Measurements from ENCODE around the gene NTM.

The NTM gene

DNA sequence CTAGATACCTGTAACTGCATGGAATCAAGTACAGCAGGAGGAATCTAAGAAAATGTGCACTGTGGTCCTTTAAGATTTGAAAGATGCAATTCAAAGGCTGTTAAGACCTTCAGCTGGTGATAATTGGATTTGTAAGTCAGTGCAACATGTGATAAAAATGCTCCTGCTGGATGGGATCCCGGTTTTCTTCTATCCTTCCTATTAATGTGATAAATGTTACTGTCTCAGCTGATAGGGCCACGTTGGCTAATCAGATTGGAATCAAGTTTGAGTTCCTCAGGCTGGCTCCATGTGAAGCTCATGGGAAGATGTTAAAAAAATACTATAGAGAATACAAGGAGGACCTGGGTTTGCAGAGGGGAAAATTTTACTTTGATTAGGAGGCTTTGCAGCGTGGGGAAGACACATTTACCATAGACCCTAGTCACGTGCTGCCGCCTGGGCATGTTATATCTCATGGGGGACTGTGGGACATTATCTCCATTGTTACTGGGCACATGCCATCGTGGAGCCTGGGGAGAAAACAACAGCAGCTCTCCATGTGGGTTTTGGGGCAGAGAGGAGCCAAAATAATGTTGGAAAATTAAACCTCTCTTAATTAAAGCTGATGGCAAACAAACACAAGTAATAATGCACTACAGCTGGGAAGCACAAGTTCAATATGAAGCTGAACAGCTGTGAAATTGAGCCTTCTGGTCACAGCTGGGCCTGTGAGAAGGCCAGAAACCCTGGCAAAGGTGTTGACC is 652.5 kb downstream of the NTM start:
- Histone ChIP-seq H3K4me1 (ENCODE audit: control insufficient read depth, insufficient read depth, low read length) (no peaks in the 10 kb centered on the region), H3K4me3 (ENCODE audit: low read depth, low read length) (no peak overlapping the region), H3K36me3 (ENCODE audit: control insufficient read depth, insufficient read depth, low read length) (no peaks in the 10 kb centered on the region), H3K9me3 (ENCODE audit: control insufficient read depth, insufficient read depth, low read length) (no peaks in the 10 kb centered on the region), H3K9ac (ENCODE audit: low read depth, low read length) (no peak overlapping the region), H3K27me3 (ENCODE audit: control insufficient read depth, insufficient read depth, low read length) (no peaks in the 10 kb centered on the region)

DNA sequence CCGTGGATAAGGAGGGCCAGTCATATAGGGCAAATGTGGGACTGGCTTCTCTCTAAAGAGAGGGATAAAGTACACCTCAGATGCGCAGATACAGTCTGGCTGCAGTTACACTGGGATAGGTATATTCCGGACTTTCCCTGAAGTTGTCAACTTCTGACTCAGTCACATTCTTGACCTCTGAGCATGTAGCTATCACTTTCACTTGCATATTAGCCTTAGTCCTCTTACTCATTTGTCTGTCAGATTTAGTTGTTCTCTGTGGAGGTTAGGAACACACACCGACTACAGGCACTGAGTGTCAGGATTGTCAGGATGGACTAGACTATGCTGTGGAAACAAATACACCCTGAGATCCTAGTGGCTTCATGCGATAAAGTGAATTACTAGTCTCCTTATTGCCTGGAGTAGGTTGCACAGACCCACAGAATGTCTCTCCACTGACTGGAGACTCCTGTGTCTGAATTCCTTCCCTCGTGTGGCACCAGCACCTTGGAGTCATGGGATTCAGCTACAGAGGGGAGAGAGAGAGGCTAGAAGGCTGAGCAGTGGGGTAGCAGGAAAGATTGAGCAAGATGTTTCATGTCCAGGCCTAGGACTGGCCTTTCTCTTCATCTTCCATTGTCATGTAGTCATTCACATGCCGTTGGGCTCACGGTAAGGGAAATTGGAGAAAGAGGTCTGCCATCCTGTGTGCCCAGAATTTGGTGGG is 654.3 kb downstream of the NTM start:
- Histone ChIP-seq H3K9me3 (ENCODE audit: control insufficient read depth, insufficient read depth, low read length) (no peaks in the 10 kb centered on the region), H3K27me3 (ENCODE audit: control insufficient read depth, insufficient read depth, low read length) (no peaks in the 10 kb centered on the region), H3K36me3 (ENCODE audit: control insufficient read depth, insufficient read depth, low read length) (no peaks in the 10 kb centered on the region), H3K9ac (ENCODE audit: low read depth, low read length) (no peak overlapping the region), H3K4me3 (ENCODE audit: low read depth, low read length) (no peak overlapping the region), H3K4me1 (ENCODE audit: control insufficient read depth, insufficient read depth, low read length) (no peaks in the 10 kb centered on the region)

DNA sequence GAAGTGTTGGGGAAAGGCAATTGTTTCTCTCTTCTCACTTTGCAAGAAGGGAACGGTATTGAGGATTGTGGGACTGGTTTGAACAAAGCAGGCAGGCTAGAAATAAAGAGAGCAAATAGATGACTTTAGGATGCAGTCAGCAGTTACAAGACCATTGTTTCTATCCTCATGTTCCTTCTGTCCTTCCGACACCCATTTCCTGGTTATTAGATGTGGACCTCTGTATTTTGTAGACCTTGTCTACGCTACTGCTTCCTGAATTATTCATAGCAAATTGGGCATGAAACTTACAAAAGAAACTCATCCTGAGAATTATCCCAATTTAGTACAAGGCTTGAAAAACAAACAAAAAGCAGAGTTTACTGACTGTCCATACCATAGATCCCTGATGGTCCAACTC is 656.3 kb downstream of the NTM start:
- Histone ChIP-seq H3K4me1 (ENCODE audit: control insufficient read depth, insufficient read depth, low read length) (no peaks in the 10 kb centered on the region), H3K27me3 (ENCODE audit: control insufficient read depth, insufficient read depth, low read length) (no peaks in the 10 kb centered on the region), H3K9ac (ENCODE audit: low read depth, low read length) (no peak overlapping the region), H3K36me3 (ENCODE audit: control insufficient read depth, insufficient read depth, low read length) (no peaks in the 10 kb centered on the region), H3K4me3 (ENCODE audit: low read depth, low read length) (no peak overlapping the region), H3K9me3 (ENCODE audit: control insufficient read depth, insufficient read depth, low read length) (no peaks in the 10 kb centered on the region)

DNA sequence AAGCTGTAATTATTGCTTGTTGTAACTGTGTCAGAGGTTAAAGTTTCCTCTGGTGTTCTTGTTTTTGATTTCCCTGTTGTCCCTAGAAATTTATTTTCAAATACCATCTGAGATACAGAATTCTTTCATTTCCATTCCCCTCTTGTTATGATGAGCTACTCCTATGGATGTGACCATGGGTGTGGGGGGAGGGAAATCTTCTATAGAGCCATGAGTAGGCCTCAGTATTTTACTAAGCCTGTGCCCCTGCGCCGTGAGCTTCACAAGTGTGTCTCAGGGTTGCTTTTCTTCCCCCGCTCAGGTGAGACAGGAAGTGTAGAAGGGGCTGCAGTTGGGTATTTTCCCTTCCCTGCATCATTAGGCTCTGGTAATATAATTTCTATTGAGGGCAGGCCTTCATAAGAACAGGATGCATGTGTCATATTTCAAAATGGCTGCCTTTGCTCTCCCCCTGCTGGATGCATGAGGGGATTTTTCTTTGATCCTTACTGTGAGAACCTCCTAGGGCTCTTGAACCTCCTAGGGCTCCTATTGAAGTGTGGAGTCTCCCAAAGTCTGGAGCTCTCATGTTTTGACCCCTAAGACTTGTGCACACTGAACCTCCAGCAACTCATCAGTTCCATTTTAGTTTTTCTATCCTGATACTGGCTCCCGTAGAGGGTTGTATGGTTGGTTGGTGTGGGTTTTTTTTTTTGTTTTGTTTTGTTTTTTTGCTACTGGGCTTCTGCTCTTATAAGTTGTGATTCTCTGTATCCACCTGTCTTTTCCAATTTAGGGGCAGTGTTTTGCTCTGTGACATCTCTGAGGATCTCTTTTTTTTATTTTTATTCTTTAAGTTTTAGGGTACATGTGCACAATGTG is 658.2 kb downstream of the NTM start:
- H3K27me3 ChIP-seq (ENCODE audit: control insufficient read depth, insufficient read depth, low read length): no peaks in the 10 kb centered on the region
- no peaks in the 10 kb centered on the region for H3K36me3 ChIP-seq (ENCODE audit: control insufficient read depth, insufficient read depth, low read length)
- H3K9me3 ChIP-seq (ENCODE audit: control insufficient read depth, insufficient read depth, low read length): no peaks in the 10 kb centered on the region
- H3K4me1 ChIP-seq (ENCODE audit: control insufficient read depth, insufficient read depth, low read length): no peaks in the 10 kb centered on the region
- H3K9ac ChIP-seq (ENCODE audit: low read depth, low read length): no peak overlapping the region
- H3K4me3 ChIP-seq (ENCODE audit: low read depth, low read length): no peak overlapping the region

DNA sequence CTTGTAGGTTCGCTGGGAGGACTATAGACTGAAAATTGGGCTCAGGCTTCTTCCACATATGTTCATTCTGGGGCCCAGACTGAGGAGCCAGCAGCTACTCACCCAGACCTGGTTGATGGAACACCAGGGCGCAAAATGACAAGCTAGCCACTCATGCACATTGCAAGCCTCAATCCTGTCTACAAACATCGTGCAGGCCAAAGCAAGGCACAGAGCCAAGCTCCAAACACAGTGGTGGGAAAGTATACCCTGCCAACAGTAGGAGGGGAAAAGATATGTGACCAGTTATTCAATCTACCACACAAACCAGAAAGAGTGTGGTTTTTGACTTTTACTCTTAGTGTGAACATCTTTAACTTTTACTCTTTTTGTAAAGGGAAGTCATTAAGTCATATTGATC is 660.5 kb downstream of the NTM start:
- H3K4me1 ChIP-seq (ENCODE audit: control insufficient read depth, insufficient read depth, low read length): no peaks in the 10 kb centered on the region
- no peaks in the 10 kb centered on the region for H3K9me3 ChIP-seq (ENCODE audit: control insufficient read depth, insufficient read depth, low read length)
- no peak overlapping the region for H3K9ac ChIP-seq (ENCODE audit: low read depth, low read length)
- no peak overlapping the region for H3K4me3 ChIP-seq (ENCODE audit: low read depth, low read length)
- H3K36me3 ChIP-seq (ENCODE audit: control insufficient read depth, insufficient read depth, low read length): no peaks in the 10 kb centered on the region
- H3K27me3 ChIP-seq (ENCODE audit: control insufficient read depth, insufficient read depth, low read length): no peaks in the 10 kb centered on the region

DNA sequence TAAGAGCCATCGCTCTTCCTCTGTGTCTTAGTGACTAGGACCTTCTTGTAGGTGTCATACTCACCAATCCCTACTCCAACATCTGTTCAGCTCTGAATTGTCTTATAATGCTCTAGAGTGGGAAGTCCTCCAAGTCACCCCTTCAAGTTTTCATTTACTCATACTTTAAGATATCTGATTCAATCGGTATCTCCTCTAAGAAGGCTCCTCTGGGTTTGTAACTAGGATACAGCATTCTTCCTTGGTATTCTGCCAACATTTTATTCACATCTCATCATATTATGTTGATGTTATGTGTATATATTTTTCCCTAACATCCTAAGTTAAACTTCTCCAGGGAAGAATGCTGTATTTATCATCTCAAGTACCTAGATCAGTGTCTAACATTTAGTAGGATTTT is 662.1 kb downstream of the NTM start:
- Histone ChIP-seq H3K9me3 (ENCODE audit: control insufficient read depth, insufficient read depth, low read length) (no peaks in the 10 kb centered on the region), H3K27me3 (ENCODE audit: control insufficient read depth, insufficient read depth, low read length) (no peaks in the 10 kb centered on the region), H3K4me3 (ENCODE audit: low read depth, low read length) (no peak overlapping the region), H3K36me3 (ENCODE audit: control insufficient read depth, insufficient read depth, low read length) (no peaks in the 10 kb centered on the region), H3K9ac (ENCODE audit: low read depth, low read length) (no peak overlapping the region), H3K4me1 (ENCODE audit: control insufficient read depth, insufficient read depth, low read length) (peaks cover 7% of the 10 kb centered on the region)

DNA sequence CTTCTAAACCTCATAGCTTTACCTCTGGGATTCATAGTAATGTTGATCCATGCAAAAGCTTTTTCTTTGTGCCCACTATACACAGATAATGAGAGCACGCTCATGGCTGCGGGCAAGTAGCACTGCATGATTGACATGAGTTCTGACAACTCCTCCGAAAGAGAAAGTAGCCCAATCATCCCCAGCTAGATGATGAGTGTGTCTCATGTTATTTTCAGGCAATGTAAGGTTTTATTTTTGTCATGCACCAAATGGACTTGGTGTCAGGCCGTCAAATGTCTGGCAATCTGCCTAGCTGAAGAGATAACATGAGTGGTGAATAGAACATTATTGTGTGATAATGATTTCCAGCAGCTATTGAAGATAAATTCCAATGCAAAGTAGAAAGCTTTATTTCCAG is 662.6 kb downstream of the NTM start:
- H3K4me3 ChIP-seq (ENCODE audit: low read depth, low read length): no peak overlapping the region
- no peaks in the 10 kb centered on the region for H3K9me3 ChIP-seq (ENCODE audit: control insufficient read depth, insufficient read depth, low read length)
- no peaks in the 10 kb centered on the region for H3K27me3 ChIP-seq (ENCODE audit: control insufficient read depth, insufficient read depth, low read length)
- H3K4me1 ChIP-seq (ENCODE audit: control insufficient read depth, insufficient read depth, low read length): peaks cover 11% of the 10 kb centered on the region
- no peak overlapping the region for H3K9ac ChIP-seq (ENCODE audit: low read depth, low read length)
- H3K36me3 ChIP-seq (ENCODE audit: control insufficient read depth, insufficient read depth, low read length): no peaks in the 10 kb centered on the region

DNA sequence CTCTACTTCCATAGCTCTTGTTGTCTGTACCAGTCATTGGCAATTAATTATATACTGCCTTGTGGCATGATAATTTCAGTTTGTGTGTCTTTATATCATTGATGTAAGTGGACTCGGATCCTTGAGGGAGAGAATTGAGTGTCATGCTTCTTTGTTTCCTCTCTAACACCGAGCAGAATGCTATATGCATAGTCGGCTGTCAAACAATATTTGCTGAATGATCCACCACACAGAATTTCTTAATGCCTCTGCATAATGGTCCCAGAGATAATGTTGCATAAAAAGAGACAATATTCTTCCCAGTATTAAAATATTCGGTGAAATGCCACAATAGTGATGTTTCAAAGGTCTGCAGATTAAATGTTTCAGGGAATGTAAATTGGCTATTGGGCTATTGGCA is 664.8 kb downstream of the NTM start:
- no peaks in the 10 kb centered on the region for H3K27me3 ChIP-seq (ENCODE audit: control insufficient read depth, insufficient read depth, low read length)
- no peak overlapping the region for H3K4me3 ChIP-seq (ENCODE audit: low read depth, low read length)
- no peaks in the 10 kb centered on the region for H3K36me3 ChIP-seq (ENCODE audit: control insufficient read depth, insufficient read depth, low read length)
- H3K9ac ChIP-seq (ENCODE audit: low read depth, low read length): no peak overlapping the region
- no peaks in the 10 kb centered on the region for H3K9me3 ChIP-seq (ENCODE audit: control insufficient read depth, insufficient read depth, low read length)
- peaks cover 11% of the 10 kb centered on the region for H3K4me1 ChIP-seq (ENCODE audit: control insufficient read depth, insufficient read depth, low read length)

DNA sequence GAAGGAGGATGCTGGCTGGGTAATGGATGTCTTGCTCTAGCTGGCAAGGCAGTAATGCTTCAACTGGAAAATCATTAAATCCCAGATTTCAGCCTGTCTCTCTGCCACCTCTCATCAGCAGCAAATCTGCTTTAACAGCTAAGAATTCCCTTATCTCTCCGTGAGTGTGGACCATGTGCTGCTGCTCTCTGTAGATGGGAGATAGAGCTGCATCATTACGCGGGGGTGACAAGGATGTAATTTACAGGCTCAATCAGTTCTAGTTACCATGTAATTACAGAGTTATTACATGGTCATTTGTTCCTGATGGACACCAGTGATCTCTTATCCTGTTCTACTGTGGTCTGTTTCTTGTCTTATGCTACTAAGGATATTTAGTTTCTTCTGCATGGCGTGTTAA is 665.4 kb downstream of the NTM start:
- Histone ChIP-seq H3K36me3 (ENCODE audit: control insufficient read depth, insufficient read depth, low read length) (no peaks in the 10 kb centered on the region), H3K9me3 (ENCODE audit: control insufficient read depth, insufficient read depth, low read length) (no peaks in the 10 kb centered on the region), H3K27me3 (ENCODE audit: control insufficient read depth, insufficient read depth, low read length) (no peaks in the 10 kb centered on the region), H3K9ac (ENCODE audit: low read depth, low read length) (no peak overlapping the region), H3K4me3 (ENCODE audit: low read depth, low read length) (no peak overlapping the region), H3K4me1 (ENCODE audit: control insufficient read depth, insufficient read depth, low read length) (peaks cover 11% of the 10 kb centered on the region)

DNA sequence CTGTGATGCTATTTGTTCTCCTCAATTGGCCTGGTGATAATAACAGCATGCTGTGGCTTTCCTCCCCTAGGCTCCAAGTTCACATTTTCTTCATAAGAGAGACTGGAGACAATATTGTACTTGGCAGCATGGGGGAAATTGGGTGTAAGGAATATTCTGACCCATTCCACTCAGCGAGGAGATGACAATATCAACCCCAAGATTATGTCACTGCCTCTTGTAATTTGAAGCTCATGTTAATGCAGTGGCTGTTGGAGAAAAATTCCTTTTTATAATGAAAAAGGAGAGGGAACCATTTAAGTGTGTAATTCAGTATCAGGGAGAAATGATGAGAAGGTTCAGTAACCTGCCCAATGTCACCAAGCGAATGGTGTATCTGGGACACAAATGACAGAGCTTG is 665.8 kb downstream of the NTM start:
- Histone ChIP-seq H3K27me3 (ENCODE audit: control insufficient read depth, insufficient read depth, low read length) (no peaks in the 10 kb centered on the region), H3K9ac (ENCODE audit: low read depth, low read length) (no peak overlapping the region), H3K9me3 (ENCODE audit: control insufficient read depth, insufficient read depth, low read length) (no peaks in the 10 kb centered on the region), H3K4me1 (ENCODE audit: control insufficient read depth, insufficient read depth, low read length) (peaks cover 11% of the 10 kb centered on the region), H3K36me3 (ENCODE audit: control insufficient read depth, insufficient read depth, low read length) (no peaks in the 10 kb centered on the region), H3K4me3 (ENCODE audit: low read depth, low read length) (no peak overlapping the region)

DNA sequence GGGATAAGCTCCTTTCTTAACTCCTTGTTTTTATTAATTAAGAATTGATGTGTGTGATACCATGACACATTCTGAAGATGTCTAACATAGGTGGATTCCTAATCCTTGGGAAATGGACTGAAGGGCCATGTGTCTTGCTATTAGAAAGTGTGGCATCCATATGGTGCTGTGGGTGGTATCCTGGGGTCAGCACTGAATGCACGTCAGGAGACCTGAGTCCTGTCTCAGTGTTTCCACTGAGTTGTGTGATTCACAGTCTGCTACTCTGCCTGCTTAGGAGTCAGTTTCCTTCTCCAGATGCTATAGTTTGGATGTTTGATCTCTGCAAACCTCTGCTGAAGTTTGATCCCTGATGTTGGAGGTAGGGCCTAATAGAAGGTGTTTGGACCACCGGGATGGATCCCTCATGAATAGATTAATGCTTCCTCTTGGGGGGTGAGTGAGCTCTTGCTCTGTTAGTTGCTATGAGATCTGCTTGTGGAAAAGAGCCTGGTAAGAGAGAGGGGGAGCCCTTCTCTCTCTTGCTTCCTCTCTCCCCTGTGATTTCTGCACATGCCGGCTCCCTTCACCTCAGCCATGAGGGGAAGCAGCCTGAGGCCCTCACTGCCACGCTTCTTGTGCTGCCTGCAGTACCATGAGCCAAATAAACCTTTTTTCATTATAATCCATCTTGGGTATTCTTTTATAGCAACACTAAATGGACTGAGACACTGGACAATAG is 666.5 kb downstream of the NTM start:
- peaks cover 11% of the 10 kb centered on the region for H3K4me1 ChIP-seq (ENCODE audit: control insufficient read depth, insufficient read depth, low read length)
- H3K9me3 ChIP-seq (ENCODE audit: control insufficient read depth, insufficient read depth, low read length): no peaks in the 10 kb centered on the region
- no peaks in the 10 kb centered on the region for H3K27me3 ChIP-seq (ENCODE audit: control insufficient read depth, insufficient read depth, low read length)
- no peak overlapping the region for H3K4me3 ChIP-seq (ENCODE audit: low read depth, low read length)
- no peaks in the 10 kb centered on the region for H3K36me3 ChIP-seq (ENCODE audit: control insufficient read depth, insufficient read depth, low read length)
- no peak overlapping the region for H3K9ac ChIP-seq (ENCODE audit: low read depth, low read length)
